ENCODE data around the gene GABRG3. TPM values are rescaled to one million over a fixed set of nuclear protein-coding genes. Genes with fewer than 3 reads are reported as not detected.

GABRG3 gene
- total RNA-seq, 1 donor = not detected

- TF ChIP-seq, protein P1, sequence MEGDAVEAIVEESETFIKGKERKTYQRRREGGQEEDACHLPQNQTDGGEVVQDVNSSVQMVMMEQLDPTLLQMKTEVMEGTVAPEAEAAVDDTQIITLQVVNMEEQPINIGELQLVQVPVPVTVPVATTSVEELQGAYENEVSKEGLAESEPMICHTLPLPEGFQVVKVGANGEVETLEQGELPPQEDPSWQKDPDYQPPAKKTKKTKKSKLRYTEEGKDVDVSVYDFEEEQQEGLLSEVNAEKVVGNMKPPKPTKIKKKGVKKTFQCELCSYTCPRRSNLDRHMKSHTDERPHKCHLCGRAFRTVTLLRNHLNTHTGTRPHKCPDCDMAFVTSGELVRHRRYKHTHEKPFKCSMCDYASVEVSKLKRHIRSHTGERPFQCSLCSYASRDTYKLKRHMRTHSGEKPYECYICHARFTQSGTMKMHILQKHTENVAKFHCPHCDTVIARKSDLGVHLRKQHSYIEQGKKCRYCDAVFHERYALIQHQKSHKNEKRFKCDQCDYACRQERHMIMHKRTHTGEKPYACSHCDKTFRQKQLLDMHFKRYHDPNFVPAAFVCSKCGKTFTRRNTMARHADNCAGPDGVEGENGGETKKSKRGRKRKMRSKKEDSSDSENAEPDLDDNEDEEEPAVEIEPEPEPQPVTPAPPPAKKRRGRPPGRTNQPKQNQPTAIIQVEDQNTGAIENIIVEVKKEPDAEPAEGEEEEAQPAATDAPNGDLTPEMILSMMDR (IDR thresholded peaks at IDR 0.05; ENCODE audit: insufficient read depth, low read depth, low read length) = no peak
- H3K4me3 ChIP-seq (ENCODE audit: low read depth, low read length) = no peak overlapping the region
- DNase-seq (ENCODE audit: low read depth) = no peak
Observed at GRCh38 chr15:27579738-27580137, 608.8 kb downstream of the GABRG3 start.

GRCh38 chr15:27582726-27583410, 611.9 kb downstream of the GABRG3 start:
- DNase-seq (ENCODE audit: low read depth) = no peak
- TF ChIP-seq, protein P1 (IDR thresholded peaks at IDR 0.05; ENCODE audit: insufficient read depth, low read depth, low read length) = no peak

DNA sequence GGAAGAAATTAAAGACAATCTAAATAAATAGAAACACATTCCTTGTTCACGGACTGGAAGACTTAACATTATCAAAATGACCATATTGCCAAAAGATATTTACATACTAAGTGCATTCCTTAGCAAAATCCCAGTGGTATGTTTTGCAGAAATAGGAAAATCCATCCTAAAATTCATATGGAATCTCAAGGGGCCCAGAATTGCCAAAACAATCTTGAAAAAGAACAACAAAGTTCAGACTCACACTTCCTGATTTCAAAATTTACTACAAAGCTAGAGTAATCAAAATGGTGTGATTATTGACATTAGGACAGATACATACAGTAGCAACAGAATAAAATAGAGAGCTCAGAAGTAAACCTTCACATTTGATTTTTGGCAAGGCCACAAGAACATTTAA, 612.7 kb downstream of the GABRG3 start:
- TF ChIP-seq, protein P1 (IDR thresholded peaks at IDR 0.05; ENCODE audit: insufficient read depth, low read depth, low read length) = no peak
- no peak overlapping the region for H3K4me3 ChIP-seq (ENCODE audit: low read depth, low read length)
- no peak for DNase-seq (ENCODE audit: low read depth)

More at GRCh38 chr15:27582726-27583410, 611.9 kb downstream of the GABRG3 start:
- no peak overlapping the region for H3K4me3 ChIP-seq (ENCODE audit: low read depth, low read length)

DNA sequence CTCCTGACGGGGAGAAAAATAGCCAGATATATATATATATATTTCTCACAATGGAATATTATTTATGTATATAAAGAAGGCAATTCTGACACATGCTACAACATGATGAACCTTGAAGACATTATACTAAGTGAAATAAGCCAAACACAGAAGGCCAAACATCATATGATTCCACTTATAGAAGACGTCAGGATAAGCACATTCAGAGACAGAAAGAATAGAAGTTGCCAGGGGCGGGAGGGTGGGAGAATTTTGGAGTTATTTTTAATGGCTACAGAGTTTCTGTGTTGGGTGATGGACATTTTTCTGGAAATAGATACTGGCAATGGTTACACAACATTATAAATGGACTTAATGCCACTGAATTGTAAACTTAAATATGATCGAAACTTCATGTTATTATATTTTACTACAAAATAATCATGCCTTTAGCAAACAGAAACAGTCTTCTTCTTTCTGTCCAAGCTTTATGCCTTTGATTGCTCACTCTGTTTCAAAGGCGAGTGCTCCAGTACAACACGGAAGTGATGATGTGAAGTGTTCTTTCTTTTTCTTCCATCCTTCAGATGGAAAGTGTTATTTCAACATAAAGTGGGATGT, 614.2 kb downstream of the GABRG3 start:
- no peak overlapping the region for H3K4me3 ChIP-seq (ENCODE audit: low read depth, low read length)
- DNase-seq (ENCODE audit: low read depth) = no peak
- TF ChIP-seq, protein P1 (IDR thresholded peaks at IDR 0.05; ENCODE audit: insufficient read depth, low read depth, low read length) = no peak

DNA sequence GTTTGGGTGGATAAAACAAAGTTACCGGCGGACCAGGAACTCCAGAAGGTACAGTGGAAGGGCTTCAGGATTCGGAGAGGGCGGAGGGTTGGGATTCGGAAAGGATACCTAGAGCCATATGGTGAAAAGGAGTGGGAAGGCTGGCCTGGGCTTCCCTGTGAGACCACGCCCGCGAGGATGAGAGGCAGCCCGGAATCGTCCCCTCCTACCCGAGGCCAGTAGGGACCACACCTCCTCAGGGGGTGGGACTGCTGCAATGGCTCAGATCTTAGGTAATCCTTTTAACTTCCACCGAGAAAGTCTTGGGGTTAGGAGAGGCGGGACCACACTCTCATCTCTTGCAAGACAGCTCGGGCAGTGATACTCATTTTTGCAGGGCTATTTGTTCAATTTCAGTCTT, 616.8 kb downstream of the GABRG3 start:
- H3K4me3 ChIP-seq (ENCODE audit: low read depth, low read length) = no peak overlapping the region
- TF ChIP-seq, protein P1 (IDR thresholded peaks at IDR 0.05; ENCODE audit: insufficient read depth, low read depth, low read length) = no peak
- DNase-seq (ENCODE audit: low read depth) = no peak

DNA sequence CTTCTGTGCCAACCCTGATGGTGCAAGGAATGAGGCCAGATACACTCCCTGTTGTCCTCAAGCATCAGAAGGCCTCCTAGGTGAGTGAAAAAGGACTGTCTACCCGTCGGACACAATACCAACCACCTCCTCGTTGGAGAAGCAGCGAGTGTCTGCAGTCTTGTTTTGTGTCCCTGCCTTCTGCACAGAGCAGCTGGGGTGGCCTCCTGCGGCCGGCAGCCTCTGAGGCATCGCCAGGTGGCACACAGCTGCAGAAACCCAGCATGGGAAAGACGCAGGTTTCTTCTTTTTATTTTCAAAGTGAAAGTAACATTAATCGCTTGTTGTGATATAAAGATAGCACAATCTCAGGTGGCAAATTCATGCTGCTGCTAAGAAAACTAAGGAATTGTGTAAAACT, 618.3 kb downstream of the GABRG3 start:
- TF ChIP-seq, protein P1 (IDR thresholded peaks at IDR 0.05; ENCODE audit: insufficient read depth, low read depth, low read length) = no peak
- no peak overlapping the region for H3K4me3 ChIP-seq (ENCODE audit: low read depth, low read length)
- DNase-seq (ENCODE audit: low read depth) = no peak
